ENCODE measurements around the gene LAMA4. TPM values are rescaled to one million over a fixed set of nuclear protein-coding genes. Genes with fewer than 3 reads are reported as not detected.

Gene LAMA4
- total RNA-seq, 1 donor from 2014 or later = 18.0 TPM

GRCh38 chr6:112065426-112065986 lies 188.9 kb downstream of the LAMA4 start:
- H3K4me3 Mint-ChIP-seq = no peak overlapping the region
- no peak for DNase-seq (ENCODE audit: low read depth, low spot score)
- H3K9me3 Mint-ChIP-seq = no peaks in the 10 kb centered on the region
- no peaks in the 10 kb centered on the region for H3K4me1 Mint-ChIP-seq
- TF ChIP-seq CTCF (conservative IDR thresholded peaks at IDR 0.05) = no peak
- H3K36me3 Mint-ChIP-seq (ENCODE audit: low read depth) = no peaks in the 10 kb centered on the region
- no peak overlapping the region for H3K27ac Mint-ChIP-seq (ENCODE audit: unreplicated experiment)
- H3K27me3 Mint-ChIP-seq (ENCODE audit: low read depth) = no peaks in the 10 kb centered on the region

DNA sequence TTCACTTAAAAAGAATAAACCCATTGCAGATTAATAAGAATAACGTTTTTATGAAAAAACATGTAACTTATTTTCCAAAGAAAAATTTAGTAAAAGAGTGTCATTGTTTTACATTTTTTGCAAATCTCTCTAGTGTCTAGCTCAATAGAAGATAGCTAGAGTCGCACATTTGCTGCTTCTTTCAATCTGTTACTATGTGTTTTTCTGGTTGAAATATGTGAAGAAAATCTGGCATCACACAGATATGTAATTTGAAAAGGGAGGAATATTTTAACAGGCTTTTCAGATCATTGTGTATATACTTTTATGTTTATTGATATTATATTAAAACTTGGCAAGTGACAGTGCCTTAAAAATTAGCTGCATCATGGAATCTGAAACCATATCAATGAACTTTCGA lies 191.4 kb downstream of the LAMA4 start:
- no peaks in the 10 kb centered on the region for H3K27me3 Mint-ChIP-seq (ENCODE audit: low read depth)
- no peaks in the 10 kb centered on the region for H3K4me1 Mint-ChIP-seq
- no peak overlapping the region for H3K27ac Mint-ChIP-seq (ENCODE audit: unreplicated experiment)
- H3K36me3 Mint-ChIP-seq (ENCODE audit: low read depth) = no peaks in the 10 kb centered on the region
- no peak for DNase-seq (ENCODE audit: low read depth, low spot score)
- H3K4me3 Mint-ChIP-seq = no peak overlapping the region
- no peak for TF ChIP-seq CTCF (conservative IDR thresholded peaks at IDR 0.05)
- H3K9me3 Mint-ChIP-seq = no peaks in the 10 kb centered on the region

- H3K27ac Mint-ChIP-seq (ENCODE audit: unreplicated experiment) = no peak overlapping the region
- H3K4me3 Mint-ChIP-seq = no peak overlapping the region
- H3K4me1 Mint-ChIP-seq = no peaks in the 10 kb centered on the region
- H3K9me3 Mint-ChIP-seq = no peaks in the 10 kb centered on the region
- DNase-seq (ENCODE audit: low read depth, low spot score) = no peak
- no peaks in the 10 kb centered on the region for H3K27me3 Mint-ChIP-seq (ENCODE audit: low read depth)
- no peak for TF ChIP-seq CTCF (conservative IDR thresholded peaks at IDR 0.05)
- no peaks in the 10 kb centered on the region for H3K36me3 Mint-ChIP-seq (ENCODE audit: low read depth)
Measured at GRCh38 chr6:112061605-112062004, 192.8 kb downstream of the LAMA4 start.

Other genes starting within 250 kb of the LAMA4 start
- not detected in 2 replicates for gene CCN6, start 200.5 kb downstream of the LAMA4 start, total RNA-seq
- 23.4 and 26.3 TPM in 2 replicates for gene TUBE1, start 167.1 kb downstream of the LAMA4 start, total RNA-seq
- gene FAM229B, start 167.0 kb downstream of the LAMA4 start, total RNA-seq = 26.7 and 30.3 TPM in 2 replicates
- not detected in 2 replicates for gene RFPL4B, start 92.8 kb upstream of the LAMA4 start, total RNA-seq

Measured in neural crest cell (in vitro differentiated cells).